SK-N-SH (cell line): Measurements from ENCODE around the gene HOXC6. TPM values are rescaled to one million over a fixed set of nuclear protein-coding genes. Genes with fewer than 3 reads are reported as not detected.

Experiments
- CTCF ChIA-PET: fragments of 300-600, 350-600 bp; formaldehyde crosslinking; extraction: SDS; loops from one replicate; lab custom pipeline; 2021; lab: Yijun Ruan, JAX
- POLR2A ChIA-PET: fragments of 350-600 bp; sonication (Branson Sonifier 250); formaldehyde crosslinking; extraction: SDS; loops from one replicate; lab custom pipeline; 2020; ENCODE audit warnings: antibody characterized with exemption, inconsistent platforms; lab: Yijun Ruan, JAX
- DNase-seq: peaks from one replicate; pipeline ENCODE4 v3.0.0; 2012
- H2AFZ ChIP-seq: fragments of 200-600 bp; sonication (generic); 2 replicates; pipeline ENCODE4 v1.8.1; 2016; ENCODE audit warnings: antibody characterized with exemption, mild to moderate bottlenecking, low read depth
- H3F3A ChIP-seq: fragments of 200-600 bp; sonication (generic); replicated peaks from 2 replicates; pipeline ENCODE3; 2016; ENCODE audit warnings: antibody characterized with exemption, mild to moderate bottlenecking; ENCODE audit not compliant: insufficient read depth
- H3K27ac ChIP-seq, 2 experiments: fragments of 200-500 bp in 1 of 2; fragments of 200-600 bp in 1 of 2; sonication (Bioruptor generic) in 1 of 2; sonication (generic), shearing (Covaris generic) in 1 of 2; 2 replicates each; pipeline versions ENCODE4 v1.5.1 to v1.6.1; 2014 to 2016; ENCODE audit warnings: low read depth in 2 of 2, inconsistent platforms in 1 of 2, low read length in 1 of 2, mild to moderate bottlenecking in 1 of 2, mixed read lengths in 1 of 2
- H3K27me3 ChIP-seq: fragments of 200-600 bp; sonication (generic), shearing (Covaris generic); 2 replicates; pipeline ENCODE4 v1.6.1; 2016; ENCODE audit warnings: mixed run types; ENCODE audit not compliant: insufficient read depth
- H3K36me3 ChIP-seq, 2 experiments: fragments of 200-500 bp in 1 of 2; fragments of 200-600 bp in 1 of 2; sonication (Bioruptor generic) in 1 of 2; sonication (generic) in 1 of 2; replicated peaks in 1 of 2; 2 replicates each; pipeline versions ENCODE3 to v1.5.1; 2014 to 2016; ENCODE audit warnings: low read length in 1 of 2, mild to moderate bottlenecking in 1 of 2; ENCODE audit not compliant: insufficient read depth in 2 of 2, control insufficient read depth in 1 of 2
- H3K4me1 ChIP-seq, 2 experiments: fragments of 200-500 bp in 1 of 2; fragments of 200-600 bp in 1 of 2; sonication (Bioruptor generic) in 1 of 2; sonication (generic), shearing (Covaris generic) in 1 of 2; 2 replicates each; pipeline versions ENCODE4 v1.5.1 to v1.6.1; 2014 to 2016; ENCODE audit warnings: low read depth in 1 of 2, low read length in 1 of 2, mixed run types in 1 of 2; ENCODE audit not compliant: insufficient read depth in 2 of 2, control insufficient read depth in 1 of 2
- H3K4me2 ChIP-seq: fragments of 200-600 bp; sonication (generic), shearing (Covaris generic); 2 replicates; pipeline ENCODE4 v1.6.1; 2017; ENCODE audit warnings: mixed run types
- H3K4me3 ChIP-seq, 2 experiments: fragments of 200-500 bp in 1 of 2; fragments of 200-600 bp in 1 of 2; sonication (Bioruptor generic) in 1 of 2; sonication (generic), shearing (Covaris generic) in 1 of 2; 2 replicates each; pipeline versions ENCODE4 v1.5.1 to v1.8.1; 2014 to 2016; ENCODE audit warnings: low read depth in 2 of 2, inconsistent platforms in 1 of 2, low read length in 1 of 2, mild to moderate bottlenecking in 1 of 2, mixed read lengths in 1 of 2, moderate library complexity in 1 of 2
- H3K79me2 ChIP-seq: fragments of 200-600 bp; sonication (generic); 2 replicates; pipeline ENCODE4 v1.8.1; 2017; ENCODE audit warnings: mild to moderate bottlenecking; ENCODE audit not compliant: insufficient read depth
- H3K9ac ChIP-seq: fragments of 200-600 bp; sonication (generic); 2 replicates; pipeline ENCODE4 v1.6.1; 2017; ENCODE audit warnings: mixed run types
- H3K9me2 ChIP-seq: fragments of 200-600 bp; sonication (generic); 2 replicates; pipeline ENCODE4 v1.6.1; 2017; ENCODE audit warnings: mixed run types
- H3K9me3 ChIP-seq: fragments of 200-600 bp; sonication (generic); 2 replicates; pipeline ENCODE4 v1.6.1; 2017; ENCODE audit warnings: mixed run types, mild to moderate bottlenecking, moderate library complexity
- H4K20me1 ChIP-seq: fragments of 200-600 bp; sonication (generic); 2 replicates; pipeline ENCODE4 v1.6.1; 2017; ENCODE audit warnings: mild to moderate bottlenecking, mixed run types; ENCODE audit not compliant: insufficient read depth
- ELF1 ChIP-seq: IDR thresholded peaks from 2 replicates; pipeline ENCODE4 v1.4.0; 2012
- EP300 ChIP-seq, 2 experiments: IDR thresholded peaks; 2 replicates each; pipeline versions ENCODE4 v1.4.0 to v1.6.1; 2012; ENCODE audit warnings: borderline replicate concordance in 1 of 2, low read depth in 1 of 2, low read length in 1 of 2
- EZH2phosphoT487 ChIP-seq: fragments of 200-600 bp; sonication (generic); IDR thresholded peaks from 2 replicates; pipeline ENCODE4 v1.6.1; 2017; ENCODE audit warnings: low read depth, mixed run types, mild to moderate bottlenecking, antibody characterized with exemption, moderate library complexity, borderline replicate concordance
- FOSL2 ChIP-seq: IDR thresholded peaks from 2 replicates; pipeline ENCODE4 v1.4.0; 2012; ENCODE audit warnings: low read depth, mild to moderate bottlenecking, moderate library complexity, borderline replicate concordance
- FOXJ3 ChIP-seq: sonication (generic); formaldehyde crosslinking; IDR thresholded peaks from 2 replicates; pipeline ENCODE4 v1.5.1; 2020; ENCODE audit warnings: mild to moderate bottlenecking, missing genetic modification reagents
- GABPA ChIP-seq: IDR thresholded peaks from 2 replicates; pipeline ENCODE4 v1.4.0; 2012; ENCODE audit warnings: low read depth, mild to moderate bottlenecking
- IRF3 ChIP-seq: fragments of 150-350 bp; IDR thresholded peaks from 2 replicates; pipeline ENCODE4 v1.6.1; 2016; ENCODE audit warnings: mild to moderate bottlenecking, low read depth, low read length
- JUND ChIP-seq: IDR thresholded peaks from 2 replicates; pipeline ENCODE4 v1.4.0; 2012
- MAX ChIP-seq: IDR thresholded peaks from 2 replicates; pipeline ENCODE4 v1.4.0; 2012; ENCODE audit warnings: low read depth
- MEF2A ChIP-seq: IDR thresholded peaks from 2 replicates; pipeline ENCODE4 v1.4.0; 2012; ENCODE audit warnings: low read depth, borderline replicate concordance
- MXI1 ChIP-seq: IDR thresholded peaks from 2 replicates; pipeline ENCODE4 v1.6.1; 2012; ENCODE audit warnings: mild to moderate bottlenecking, low read depth, low read length, improper control_type of control experiment
- PBX3 ChIP-seq: IDR thresholded peaks from 2 replicates; pipeline ENCODE4; 2012
- POLR2AphosphoS5 ChIP-seq: IDR thresholded peaks from 2 replicates; pipeline ENCODE4 v1.6.1; 2012; ENCODE audit warnings: low read depth, low read length
- RAD21 ChIP-seq: IDR thresholded peaks from 2 replicates; pipeline ENCODE4 v1.6.1; 2012; ENCODE audit warnings: mild to moderate bottlenecking, low read length
- RCOR1 ChIP-seq: fragments of 150-350 bp; IDR thresholded peaks from 2 replicates; pipeline ENCODE4 v1.6.1; 2017; ENCODE audit warnings: antibody characterized with exemption, low read length
- RFX5 ChIP-seq: IDR thresholded peaks from 2 replicates; pipeline ENCODE4 v1.6.1; 2012; ENCODE audit warnings: mild to moderate bottlenecking, improper control_type of control experiment, low read length
- RXRA ChIP-seq: IDR thresholded peaks from 2 replicates; pipeline ENCODE4 v1.4.0; 2012; ENCODE audit warnings: low read depth, mild to moderate bottlenecking, borderline replicate concordance
- SIN3A ChIP-seq: IDR thresholded peaks from 2 replicates; pipeline ENCODE4 v1.6.1; 2012; ENCODE audit warnings: low read depth, mild to moderate bottlenecking, low read length, moderate library complexity, borderline replicate concordance
- SMC3 ChIP-seq: IDR thresholded peaks from 2 replicates; pipeline ENCODE4 v1.6.1; 2012; ENCODE audit warnings: low read depth, low read length, improper control_type of control experiment
- TAF1 ChIP-seq: IDR thresholded peaks from 2 replicates; pipeline ENCODE4 v1.6.1; 2012; ENCODE audit warnings: low read depth, mild to moderate bottlenecking, low read length, moderate library complexity, borderline replicate concordance
- TEAD4 ChIP-seq: IDR thresholded peaks from 2 replicates; pipeline ENCODE4 v1.4.0; 2012; ENCODE audit warnings: mild to moderate bottlenecking, borderline replicate concordance; ENCODE audit not compliant: insufficient read depth
- USF1 ChIP-seq: IDR thresholded peaks from 2 replicates; pipeline ENCODE4 v1.4.0; 2012; ENCODE audit warnings: low read depth, borderline replicate concordance
- YY1 ChIP-seq: IDR thresholded peaks from 2 replicates; pipeline ENCODE4 v1.4.0; 2012; ENCODE audit warnings: low read depth, mild to moderate bottlenecking
- WGBS: methylation state at CpG from one replicate; pipeline ENCODE4 v1.1.6; 2017; ENCODE audit warnings: low lambda C conversion rate; 5-methylcytosine and 5-hydroxymethylcytosine counted together
- polyA plus RNA-seq, 3 experiments: library from polyadenylated mRNA; depleted of rRNA; stranded (reverse); fragments of >200 nt; gene quantifications; 2 replicates each; pipeline ENCODE4 v1.2.3, GENCODE V29; 2012

Gene HOXC6
- polyA plus RNA-seq, 1 of the 3 experiments (the other 2 are of a cell fraction) = 9.1 TPM

GRCh38 chr12:54017878-54018467, 10.3 kb upstream of the HOXC6 start (continued):
- no peak for TF ChIP-seq PBX3
- TF ChIP-seq EP300 (IDR thresholded peaks at IDR 0.05; ENCODE audit: borderline replicate concordance in 1 of 2, low read depth in 1 of 2, low read length in 1 of 2) = peak in 1 of 2 experiments; percentile 30; a peak in 1 of 4 replicates
- TF ChIP-seq FOXJ3 (CRISPR knock-in tag) = no peak
- no peak; the same call in 1 of the 2 replicates for TF ChIP-seq RCOR1
- peak; percentile 53; the same call in 1 of the 2 replicates for TF ChIP-seq SIN3A
- TF ChIP-seq SMC3 = no peak
- no peak for TF ChIP-seq FOSL2
- no peak for TF ChIP-seq IRF3
- no peak for TF ChIP-seq EZH2phosphoT487

- TF ChIP-seq TEAD4 = no peak
- no peak for TF ChIP-seq RAD21
- TF ChIP-seq EZH2phosphoT487 = no peak
- no peak for TF ChIP-seq POLR2AphosphoS5
- no peak for TF ChIP-seq USF1
- TF ChIP-seq RXRA = no peak
- TF ChIP-seq IRF3 = no peak
- TF ChIP-seq TAF1 = no peak
- no peak for TF ChIP-seq SIN3A
- no peak for TF ChIP-seq RFX5
- no peak for TF ChIP-seq RCOR1
- no peak for TF ChIP-seq MEF2A
- TF ChIP-seq JUND = no peak
- TF ChIP-seq MAX = no peak
- no peak for TF ChIP-seq ELF1
- TF ChIP-seq YY1 = no peak
- no peak for TF ChIP-seq MXI1
- no peak for TF ChIP-seq GABPA
- no peak for TF ChIP-seq FOXJ3 (CRISPR knock-in tag)
- peak; percentile 66 for DNase-seq
- peaks cover 10% of the 10 kb centered on the region; the same call in 1 of the 2 replicates for H3K79me2 ChIP-seq
- no peaks in the 10 kb centered on the region for H3K9me2 ChIP-seq
- POLR2A ChIA-PET = no interaction called here
- CTCF ChIA-PET = interaction anchor here (0.8 to 24.5 kb wide), 3 partner anchors 18 to 177 kb away, joined by 6 to 568 read pairs (median 548); partner anchors contain the start of genes HOXC9 and SMUG1
- no peaks in the 10 kb centered on the region for H3K36me3 ChIP-seq
- H2AFZ ChIP-seq = peak overlapping the region; percentile 90; the same call in 1 of the 2 replicates
- peak overlapping the region; percentile 98 for H3K9ac ChIP-seq
- peaks cover 7 to 36% of the 10 kb centered on the region in 2 experiments; a peak in 2 of 4 replicates for H3K4me1 ChIP-seq
- WGBS = 46% methylated on average over 28 of the region's 29 CpGs
- no peaks in the 10 kb centered on the region for H4K20me1 ChIP-seq
- peak overlapping the region; percentile 99 for H3K4me2 ChIP-seq
- H3K4me3 ChIP-seq = peak overlapping the region; percentile 69 to 85
- no peaks in the 10 kb centered on the region for H3K27me3 ChIP-seq
- H3F3A ChIP-seq = peaks cover 9% of the 10 kb centered on the region
- H3K9me3 ChIP-seq = no peaks in the 10 kb centered on the region
- peak overlapping the region; percentile 89 to 99 for H3K27ac ChIP-seq
Observed at GRCh38 chr12:54018468-54018984, 9.7 kb upstream of the HOXC6 start.
